Right atrium auricular region (tissue), 2 donors: ENCODE data around the gene CDH8. TPM values are rescaled to one million over a fixed set of nuclear protein-coding genes. Genes with fewer than 3 reads are reported as not detected.
"Not testable (repeated sequence)": the region's sequence is repeated elsewhere in the genome, so short reads cannot be mapped to it uniquely, and the experiment has no call there.

Experiments used
- DNase-seq: peaks from one replicate; pipeline ENCODE4 v3.0.0-alpha.2; 2019; ENCODE audit warnings: low spot score
- H3K27ac ChIP-seq, 2 donors: fragments of 200-600 bp; sonication (generic); 1 replicate in 1 of 2; 2 replicates in 1 of 2; pipeline ENCODE4 v1.5.1; 2016 to 2019
- H3K27me3 ChIP-seq, 2 donors: fragments of 200-600 bp; sonication (generic); one replicate each; pipeline versions ENCODE4 v1.5.1 to v1.6.0; 2017 to 2019
- H3K36me3 ChIP-seq: fragments of 200-600 bp; sonication (generic); one replicate; pipeline ENCODE4 v1.5.1; 2016
- H3K4me1 ChIP-seq, 2 donors: fragments of 200-600 bp; sonication (generic); one replicate each; pipeline versions ENCODE4 v1.5.1 to v1.6.0; 2017 to 2019
- H3K4me3 ChIP-seq, 2 donors: fragments of 200-600 bp; sonication (generic); 1 replicate in 1 of 2; 2 replicates in 1 of 2; pipeline ENCODE4 v1.5.1; 2017 to 2019; ENCODE audit warnings: mild to moderate bottlenecking in 1 of 2, moderate library complexity in 1 of 2
- H3K9me3 ChIP-seq, 2 donors: fragments of 200-600 bp; sonication (generic); one replicate each; pipeline ENCODE4 v1.5.1; 2019
- CTCF ChIP-seq, 2 donors: fragments of 200-600 bp; sonication (generic); IDR thresholded peaks; one replicate each; pipeline ENCODE4 v1.5.1; 2019; ENCODE audit warnings: antibody characterized with exemption in 2 of 2
- total RNA-seq, 2 donors: library from RNA; depleted of rRNA; stranded (reverse); fragments of >200 nt; gene quantifications; one replicate each; pipeline ENCODE4 v1.1.0, GENCODE V29; 2016

Gene CDH8
- total RNA-seq, 2 donors from 2014 or later: not detected

GRCh38 chr16:61929776-61930175, 106.5 kb downstream of the CDH8 start:
- Histone ChIP-seq H3K36me3 (no peaks in the 10 kb centered on the region), H3K4me3 (no peak overlapping the region), H3K4me1 (no peaks in the 10 kb centered on the region), H3K27me3 (no peaks in the 10 kb centered on the region), H3K9me3 (no peaks in the 10 kb centered on the region), H3K27ac (no peak overlapping the region)
- TF ChIP-seq CTCF (IDR thresholded peaks at IDR 0.05): no peak
- no peak for DNase-seq

GRCh38 chr16:61926766-61927165, 109.5 kb downstream of the CDH8 start:
- no peak for TF ChIP-seq CTCF (IDR thresholded peaks at IDR 0.05)
- no peak for DNase-seq
- Histone ChIP-seq H3K9me3 (no peaks in the 10 kb centered on the region), H3K4me1 (no peaks in the 10 kb centered on the region), H3K4me3 (no peak overlapping the region), H3K36me3 (no peaks in the 10 kb centered on the region), H3K27me3 (no peaks in the 10 kb centered on the region), H3K27ac (no peak overlapping the region)

GRCh38 chr16:61923629-61924028, 112.6 kb downstream of the CDH8 start:
- no peak for TF ChIP-seq CTCF (IDR thresholded peaks at IDR 0.05)
- no peaks in the 10 kb centered on the region for H3K36me3 ChIP-seq
- no peak overlapping the region for H3K27ac ChIP-seq
- no peaks in the 10 kb centered on the region for H3K27me3 ChIP-seq
- DNase-seq: no peak
- no peak overlapping the region for H3K4me3 ChIP-seq
- H3K4me1 ChIP-seq: no peaks in the 10 kb centered on the region
- no peaks in the 10 kb centered on the region for H3K9me3 ChIP-seq

- DNase-seq: no peak
- Histone ChIP-seq H3K4me3 (no peak overlapping the region), H3K36me3 (no peaks in the 10 kb centered on the region), H3K27ac (no peak overlapping the region), H3K9me3 (no peaks in the 10 kb centered on the region), H3K4me1 (no peaks in the 10 kb centered on the region), H3K27me3 (no peaks in the 10 kb centered on the region)
- no peak for TF ChIP-seq CTCF (IDR thresholded peaks at IDR 0.05)
Measured at GRCh38 chr16:61921373-61921772, 114.9 kb downstream of the CDH8 start.

GRCh38 chr16:61917865-61918826, 118.1 kb downstream of the CDH8 start:
- not testable (repeated sequence) for H3K27ac ChIP-seq, H3K36me3 ChIP-seq, H3K9me3 ChIP-seq, DNase-seq, H3K4me3 ChIP-seq, H3K4me1 ChIP-seq, H3K27me3 ChIP-seq

- H3K9me3 ChIP-seq: no peaks in the 10 kb centered on the region
- no peaks in the 10 kb centered on the region for H3K36me3 ChIP-seq
- H3K4me3 ChIP-seq: no peak overlapping the region
- no peak for TF ChIP-seq CTCF (IDR thresholded peaks at IDR 0.05)
- H3K27ac ChIP-seq: no peak overlapping the region
- DNase-seq: no peak
- no peaks in the 10 kb centered on the region for H3K4me1 ChIP-seq
- no peaks in the 10 kb centered on the region for H3K27me3 ChIP-seq
Measured at GRCh38 chr16:61915569-61915968, 120.7 kb downstream of the CDH8 start.
